ENCODE results near the gene SDK1. TPM values are rescaled to one million over a fixed set of nuclear protein-coding genes. Genes with fewer than 3 reads are reported as not detected.

Gene SDK1
- total and polyA plus RNA-seq, 10 of the 15 experiments (the other 5 are each of a cell fraction or from before 2014, with no cell fraction given): 0.14 to 0.33 TPM; not detected in 8

- 35% methylated on average over 8 of the region's 8 CpGs for WGBS (ENCODE audit: insufficient coverage, insufficient replicate concordance, low lambda C conversion rate, missing lambda C conversion rate)
Measured at GRCh38 chr7:4000139-4000538, 699.1 kb downstream of the SDK1 start.

More at GRCh38 chr7:4000139-4000538, 699.1 kb downstream of the SDK1 start:
- no peak overlapping the region for H3K4me3 ChIP-seq
- H3K9me3 ChIP-seq (replicated peaks; ENCODE audit: control insufficient read depth, insufficient read depth, low read length): no peaks in the 10 kb centered on the region; the same call in 2 of the 3 replicates
- H3K27me3 ChIP-seq (replicated peaks in 1 of 2; ENCODE audit: control insufficient read depth in 2 of 2, insufficient read depth in 2 of 2, low read length in 1 of 2): no peaks in the 10 kb centered on the region
- intact Hi-C loops (cut with micrococcal nuclease; ENCODE audit: unreplicated experiment) (no loop called here), in situ Hi-C loops (cut with MboI) (no loop called here)
- no peak overlapping the region for H3K4me2 ChIP-seq (ENCODE audit: control insufficient read depth, insufficient read depth)
- H3K79me2 ChIP-seq (ENCODE audit: control insufficient read depth, insufficient read depth, low read length): no peaks in the 10 kb centered on the region
- TF ChIP-seq CBFB (IDR thresholded peaks at IDR 0.05; ENCODE audit: low read depth) (no peak), CREB1 (IDR thresholded peaks at IDR 0.05; ENCODE audit: low read depth) (no peak), NBN (IDR thresholded peaks at IDR 0.05) (no peak), WRNIP1 (IDR thresholded peaks at IDR 0.05; ENCODE audit: borderline replicate concordance, low read depth, low read length) (no peak), RAD51 (IDR thresholded peaks at IDR 0.05) (no peak), STAT3 (IDR thresholded peaks at IDR 0.05; ENCODE audit: low read depth, low read length) (no peak), IRF5 (IDR thresholded peaks at IDR 0.05; ENCODE audit: borderline replicate concordance) (no peak), SMAD1 (IDR thresholded peaks at IDR 0.05; ENCODE audit: low read depth, partially characterized antibody) (no peak), CREM (IDR thresholded peaks at IDR 0.05; ENCODE audit: low read depth) (no peak), E2F8 (IDR thresholded peaks at IDR 0.05; ENCODE audit: low read depth, partially characterized antibody) (no peak), CUX1 (IDR thresholded peaks at IDR 0.05; ENCODE audit: insufficient replicate concordance, low read depth, low read length) (no peak)
- H3K9ac ChIP-seq (ENCODE audit: control insufficient read depth, insufficient read depth, low read length): no peak overlapping the region
- no peak overlapping the region for H2AFZ ChIP-seq (ENCODE audit: control insufficient read depth, low read depth, low read length)
- SMC1A ChIA-PET (ENCODE audit: uncharacterized antibody, unreplicated experiment): no interaction called here
- no peaks in the 10 kb centered on the region for H3K36me3 ChIP-seq (ENCODE audit: control insufficient read depth in 2 of 2, insufficient read depth in 2 of 2, low read length in 1 of 2)
- FAIRE-seq (no peak), ATAC-seq (no peak), DNase-seq (ENCODE audit: low read depth, low spot score) (no peak)
- no TSS peak for BruUV-seq (replicated peaks)
- CTCF ChIA-PET: no interaction called here
- POLR2A ChIA-PET: no interaction called here
- no peaks in the 10 kb centered on the region for H3K4me1 ChIP-seq (ENCODE audit: control insufficient read depth, insufficient read depth, low read length)
- RAD21 ChIA-PET (ENCODE audit: unreplicated experiment): no interaction called here
- no peaks in the 10 kb centered on the region for H4K20me1 ChIP-seq (ENCODE audit: control insufficient read depth, insufficient read depth)
- H3K27ac ChIP-seq (ENCODE audit: control insufficient read depth, insufficient read depth): no peak overlapping the region

Data from GM12878 (cell line).